PC-9 (cell line): Measurements from ENCODE around the gene SPI1. TPM values are rescaled to one million over a fixed set of nuclear protein-coding genes. Genes with fewer than 3 reads are reported as not detected.

ENCODE experiments used
- BruUV-seq: library from RNA; stranded (reverse); fragments of 400-500 nt; replicated peaks from 2 replicates; lab custom pipeline; 2021; lab: Mats Ljungman, UMichigan
- CTCF ChIA-PET: fragments of 300-600 bp; sonication (Branson Sonifier 250); formaldehyde crosslinking; loops from one replicate; lab custom pipeline; 2022; ENCODE audit warnings: antibody characterized with exemption; lab: Charles Lee
- POLR2A ChIA-PET: fragments of 300-600 bp; sonication (Branson Sonifier 250); formaldehyde crosslinking; loops from one replicate; lab custom pipeline; 2022; ENCODE audit warnings: antibody characterized with exemption; ENCODE audit not compliant: unreplicated experiment; lab: Charles Lee
- DNase-seq, 2 experiments: peaks; one replicate each; pipeline versions ENCODE4 v3.0.0 to v3.0.0-alpha.2; 2015 to 2022; ENCODE audit warnings: mixed read lengths in 1 of 2
- H2AFZ ChIP-seq: fragments of 200-600 bp; sonication (generic); 2 replicates; pipeline ENCODE4 v1.8.1; 2017; ENCODE audit warnings: antibody characterized with exemption
- H3F3A ChIP-seq: fragments of 200-600 bp; sonication (generic); 2 replicates; pipeline ENCODE4 v1.8.1; 2017; ENCODE audit warnings: antibody characterized with exemption, mild to moderate bottlenecking, low read depth; ENCODE audit not compliant: insufficient read depth
- H3K27ac ChIP-seq: fragments of 200-600 bp; sonication (generic); 2 replicates; pipeline ENCODE4 v1.6.1; 2016; ENCODE audit warnings: mixed run types
- H3K27me3 ChIP-seq: fragments of 200-600 bp; sonication (generic); 2 replicates; pipeline ENCODE4 v1.6.1; 2016; ENCODE audit warnings: low read depth, mixed run types; ENCODE audit not compliant: insufficient read depth
- H3K36me3 ChIP-seq: fragments of 200-600 bp; sonication (generic); 2 replicates; pipeline ENCODE4 v1.6.1; 2016; ENCODE audit warnings: low read depth, mixed run types
- H3K4me1 ChIP-seq: fragments of 200-600 bp; sonication (generic); replicated peaks from 2 replicates; pipeline ENCODE4 v1.6.1; 2016; ENCODE audit warnings: mixed run types; ENCODE audit not compliant: insufficient read depth
- H3K4me2 ChIP-seq: fragments of 200-600 bp; sonication (generic); 2 replicates; pipeline ENCODE4 v1.6.1; 2017; ENCODE audit warnings: mixed run types
- H3K4me3 ChIP-seq: fragments of 200-600 bp; sonication (generic); 2 replicates; pipeline ENCODE4 v1.6.1; 2016; ENCODE audit warnings: mixed run types
- H3K79me2 ChIP-seq: fragments of 200-600 bp; sonication (generic); 2 replicates; pipeline ENCODE4 v1.6.1; 2017; ENCODE audit warnings: low read depth, mixed run types
- H3K9me2 ChIP-seq: fragments of 200-600 bp; sonication (generic); 2 replicates; pipeline ENCODE4 v1.8.1; 2017; ENCODE audit warnings: mild to moderate bottlenecking; ENCODE audit not compliant: insufficient read depth
- H3K9me3 ChIP-seq: fragments of 200-600 bp; sonication (generic); 2 replicates; pipeline ENCODE4 v1.8.1; 2016; ENCODE audit warnings: low read depth; ENCODE audit not compliant: insufficient read depth
- H4K20me1 ChIP-seq: fragments of 200-600 bp; sonication (generic); 2 replicates; pipeline ENCODE4 v1.8.1; 2017; ENCODE audit not compliant: insufficient read depth
- CTCF ChIP-seq: fragments of 200-600 bp; sonication (generic); conservative IDR thresholded peaks from 2 replicates; pipeline ENCODE4 v1.6.1; 2017; ENCODE audit warnings: mixed run types, antibody characterized with exemption, mild to moderate bottlenecking, moderate library complexity
- EZH2 ChIP-seq: fragments of 200-600 bp; sonication (generic); IDR thresholded peaks from 2 replicates; pipeline ENCODE4 v1.8.0; 2017; ENCODE audit warnings: antibody characterized with exemption, low read depth
- intact Hi-C: fragments of 100-400 bp; cut with micrococcal nuclease; formaldehyde crosslinking; loops from one replicate; pipeline ENCODE4 v1.10.0; 2022; ENCODE audit not compliant: unreplicated experiment
- microRNA-seq: library from miRNA; unstranded; fragments of <30 nt; microRNA quantifications from one replicate; pipeline ENCODE4 v1.2.0, GENCODE V29; 2021; ENCODE audit warnings: borderline number of aligned reads, borderline replicate concordance
- total RNA-seq: library from RNA; stranded (reverse); gene quantifications from 2 replicates; pipeline ENCODE4 v1.2.3, GENCODE V29; 2021

SPI1 gene
- total RNA-seq, 1 experiment from 2014 or later: not detected

- H3K4me1 ChIP-seq: no peaks in the 10 kb centered on the region
- peak in 1 of 2 experiments; percentile 15 for DNase-seq
- no peaks in the 10 kb centered on the region for H3K27me3 ChIP-seq
- H3K4me3 ChIP-seq: no peak overlapping the region
- H3K9me2 ChIP-seq: no peaks in the 10 kb centered on the region
- TF ChIP-seq EZH2 (no peak), CTCF (no peak)
- BruUV-seq: no TSS peak
- H3K27ac ChIP-seq: no peak overlapping the region
- H3K36me3 ChIP-seq: peaks cover 37% of the 10 kb centered on the region
- no peak overlapping the region for H3K4me2 ChIP-seq
- no peaks in the 10 kb centered on the region for H3K79me2 ChIP-seq
- no peaks in the 10 kb centered on the region for H3F3A ChIP-seq
- H4K20me1 ChIP-seq: no peaks in the 10 kb centered on the region
- H2AFZ ChIP-seq: no peak overlapping the region
- intact Hi-C loops: no loop called here
- ChIA-PET POLR2A (no interaction called here), CTCF (interaction anchor here (0.6 kb wide), 1 partner anchor 17 kb away, joined by 6 read pairs; no protein-coding TSS in a partner anchor)
- no peaks in the 10 kb centered on the region for H3K9me3 ChIP-seq
These were observed 72.4 kb downstream of the SPI1 start for GRCh38 chr11:47305734-47306483.

Small RNAs within 50 kb of the gene (microRNA-seq; reads per million reads assigned to microRNA genes)
- not detected for gene MIR4487

Other genes starting within 250 kb of the SPI1 start
- gene ARFGAP2, start 201.7 kb downstream of the SPI1 start, total RNA-seq: 122 and 130 TPM in 2 replicates
- gene PACSIN3, start 192.1 kb downstream of the SPI1 start, total RNA-seq: 113 and 114 TPM in 2 replicates
- 72.3 and 85.2 TPM in 2 replicates for gene DDB2, start 163.6 kb downstream of the SPI1 start, total RNA-seq
- 20.4 and 24.1 TPM in 2 replicates for gene ACP2, start 129.7 kb downstream of the SPI1 start, total RNA-seq
- gene NR1H3, start 120.6 kb downstream of the SPI1 start, total RNA-seq: 71.5 and 90.4 TPM in 2 replicates
- gene MADD, start 108.4 kb downstream of the SPI1 start, total RNA-seq: 61.1 and 65.9 TPM in 2 replicates
- not detected in 2 replicates for gene MYBPC3, start 25.8 kb downstream of the SPI1 start, total RNA-seq
- gene SLC39A13, start 30.0 kb upstream of the SPI1 start, total RNA-seq: 28.8 and 32.3 TPM in 2 replicates
- gene PSMC3, start 47.9 kb upstream of the SPI1 start, total RNA-seq: 160 and 222 TPM in 2 replicates
- gene RAPSN, start 70.6 kb upstream of the SPI1 start, total RNA-seq: 5.4 and 7.3 TPM in 2 replicates
- gene CELF1, start 174.6 kb upstream of the SPI1 start, total RNA-seq: 115 and 165 TPM in 2 replicates
- 74.8 and 79.0 TPM in 2 replicates for gene PTPMT1, start 187.1 kb upstream of the SPI1 start, total RNA-seq
- gene KBTBD4, start 200.4 kb upstream of the SPI1 start, total RNA-seq: 20.2 and 20.3 TPM in 2 replicates
- 119 and 140 TPM in 2 replicates for gene NDUFS3, start 200.5 kb upstream of the SPI1 start, total RNA-seq
- not detected in 2 replicates for gene FAM180B, start 208.1 kb upstream of the SPI1 start, total RNA-seq
- gene C1QTNF4, start 215.9 kb upstream of the SPI1 start, total RNA-seq: 0.22 and 0.63 TPM in 2 replicates